HG02943 (cell line): ENCODE data around the gene RNLS.

Experiments
- ATAC-seq: cut with Tn5 transposase; IDR thresholded peaks from one replicate; pipeline ENCODE4 v1.9.1; 2021; ENCODE audit warnings: mild to moderate bottlenecking, low read depth, moderate library complexity; ENCODE audit not compliant: unreplicated experiment

Gene RNLS

GRCh38 chr10:88555190-88555908, 27.8 kb downstream of the RNLS start:
- ATAC-seq: no peak

- ATAC-seq: peak; percentile 91
Observed at GRCh38 chr10:88553116-88553752, 29.9 kb downstream of the RNLS start.

GRCh38 chr10:88551246-88551645, 31.9 kb downstream of the RNLS start:
- ATAC-seq: no peak

- ATAC-seq: no peak
Observed at GRCh38 chr10:88546497-88546896, 36.6 kb downstream of the RNLS start.

GRCh38 chr10:88545359-88545758, 37.8 kb downstream of the RNLS start:
- ATAC-seq: no peak

GRCh38 chr10:88544140-88544870, 38.8 kb downstream of the RNLS start:
- no peak for ATAC-seq

- ATAC-seq: no peak
Observed at GRCh38 chr10:88542522-88542921, 40.6 kb downstream of the RNLS start.

GRCh38 chr10:88541116-88541626, 41.9 kb downstream of the RNLS start:
- no peak for ATAC-seq

GRCh38 chr10:88540351-88540750, 42.8 kb downstream of the RNLS start:
- ATAC-seq: no peak

- ATAC-seq: no peak
Observed at GRCh38 chr10:88538048-88538447, 45.1 kb downstream of the RNLS start.

- ATAC-seq: no peak
Observed at GRCh38 chr10:88537322-88537721, 45.8 kb downstream of the RNLS start.

GRCh38 chr10:88536437-88536836, 46.7 kb downstream of the RNLS start:
- no peak for ATAC-seq

GRCh38 chr10:88534072-88534665, 48.9 kb downstream of the RNLS start:
- ATAC-seq: no peak

- ATAC-seq: no peak
Observed at GRCh38 chr10:88531392-88532052, 51.6 kb downstream of the RNLS start.

GRCh38 chr10:88530629-88531391, 52.3 kb downstream of the RNLS start:
- ATAC-seq: no peak

- no peak for ATAC-seq
Observed at GRCh38 chr10:88530093-88530492, 53.0 kb downstream of the RNLS start.

GRCh38 chr10:88528806-88529570, 54.1 kb downstream of the RNLS start:
- ATAC-seq: no peak

GRCh38 chr10:88528201-88528600, 54.9 kb downstream of the RNLS start:
- no peak for ATAC-seq

- ATAC-seq: no peak
Observed at GRCh38 chr10:88527245-88527644, 55.9 kb downstream of the RNLS start.
